H9 (cell line): Measurements from ENCODE around the gene TNIP3. TPM values are rescaled to one million over a fixed set of nuclear protein-coding genes. Genes with fewer than 3 reads are reported as not detected.

Experiments used
- DNase-seq: peaks from one replicate; pipeline ENCODE4 v3.0.0-alpha.2; 2017
- H2AFZ ChIP-seq: one replicate; pipeline ENCODE4 v1.6.1; 2013; ENCODE audit warnings: mild to moderate bottlenecking, low read length, control low read depth, moderate library complexity
- H2AK5ac ChIP-seq: 2 replicates; pipeline ENCODE4 v1.6.1; 2013; ENCODE audit warnings: low read length, control low read depth, mixed read lengths; ENCODE audit not compliant: insufficient read length
- H2BK120ac ChIP-seq: one replicate; pipeline ENCODE4 v1.6.1; 2013; ENCODE audit warnings: low read depth, mild to moderate bottlenecking, low read length, control low read depth, inconsistent platforms; ENCODE audit not compliant: poor library complexity, severe bottlenecking
- H2BK12ac ChIP-seq: 2 replicates; pipeline ENCODE4 v1.6.1; 2013; ENCODE audit warnings: low read length, control low read depth, mixed read lengths, low read depth; ENCODE audit not compliant: insufficient read length
- H2BK15ac ChIP-seq: 2 replicates; pipeline ENCODE4 v1.6.1; 2013; ENCODE audit warnings: low read depth, low read length, control low read depth
- H2BK20ac ChIP-seq: one replicate; pipeline ENCODE4 v1.6.1; 2013; ENCODE audit warnings: low read depth, mild to moderate bottlenecking, low read length, control low read depth, inconsistent platforms; ENCODE audit not compliant: poor library complexity, severe bottlenecking
- H2BK5ac ChIP-seq: 2 replicates; pipeline ENCODE4 v1.6.1; 2013; ENCODE audit warnings: low read length, control low read depth, mixed read lengths; ENCODE audit not compliant: insufficient read length
- H3K14ac ChIP-seq: 2 replicates; pipeline ENCODE4 v1.6.1; 2013; ENCODE audit warnings: low read length, control low read depth; ENCODE audit not compliant: insufficient read depth
- H3K18ac ChIP-seq: 2 replicates; pipeline ENCODE4 v1.6.1; 2013; ENCODE audit warnings: low read depth, mild to moderate bottlenecking, mixed read lengths, low read length, control low read depth; ENCODE audit not compliant: insufficient read length
- H3K23ac ChIP-seq: 2 replicates; pipeline ENCODE4 v1.6.1; 2013; ENCODE audit warnings: low read length, control low read depth, mixed read lengths, low read depth; ENCODE audit not compliant: insufficient read length
- H3K23me2 ChIP-seq: 2 replicates; pipeline ENCODE4 v1.6.1; 2013; ENCODE audit warnings: low read depth, mild to moderate bottlenecking, mixed read lengths, low read length, control low read depth; ENCODE audit not compliant: insufficient read length, poor library complexity, severe bottlenecking
- H3K27ac ChIP-seq: 2 replicates; pipeline ENCODE4 v1.5.1; 2013; ENCODE audit warnings: low read length, control low read depth, mixed read lengths, low read depth; ENCODE audit not compliant: insufficient read length
- H3K27me3 ChIP-seq: 2 replicates; pipeline ENCODE4 v1.6.1; 2013; ENCODE audit warnings: low read length, control low read depth, inconsistent platforms; ENCODE audit not compliant: insufficient read depth
- H3K4ac ChIP-seq: 2 replicates; pipeline ENCODE4 v1.6.1; 2013; ENCODE audit warnings: low read depth, mild to moderate bottlenecking, control low read depth, inconsistent platforms, low read length, moderate library complexity
- H3K4me1 ChIP-seq: 2 replicates; pipeline ENCODE4 v1.6.1; 2013; ENCODE audit warnings: low read length, control low read depth, inconsistent platforms; ENCODE audit not compliant: insufficient read depth
- H3K4me2 ChIP-seq: 2 replicates; pipeline ENCODE4 v1.6.1; 2013; ENCODE audit warnings: low read length, control low read depth, mixed read lengths; ENCODE audit not compliant: insufficient read length, insufficient read depth
- H3K56ac ChIP-seq: 2 replicates; pipeline ENCODE4 v1.6.1; 2013; ENCODE audit warnings: low read depth, mild to moderate bottlenecking, mixed read lengths, low read length, control low read depth; ENCODE audit not compliant: insufficient read length
- H3K79me1 ChIP-seq: 2 replicates; pipeline ENCODE4 v1.6.1; 2013; ENCODE audit warnings: low read depth, mild to moderate bottlenecking, moderate library complexity, low read length, control low read depth, inconsistent platforms; ENCODE audit not compliant: insufficient read depth, poor library complexity, severe bottlenecking
- H3K79me2 ChIP-seq: 2 replicates; pipeline ENCODE4 v1.6.1; 2013; ENCODE audit warnings: low read length, control low read depth, inconsistent platforms; ENCODE audit not compliant: insufficient read depth
- H3K9ac ChIP-seq: 2 replicates; pipeline ENCODE4 v1.6.1; 2013; ENCODE audit warnings: low read length, control low read depth, mixed read lengths; ENCODE audit not compliant: insufficient read length; ENCODE audit errors: extremely low read depth
- H3K9me3 ChIP-seq: one replicate; pipeline ENCODE4 v1.6.1; 2013; ENCODE audit warnings: low read depth, low read length, inconsistent platforms; ENCODE audit not compliant: control insufficient read depth
- H3T11ph ChIP-seq: one replicate; pipeline ENCODE4 v1.6.1; 2013; ENCODE audit warnings: mild to moderate bottlenecking, low read length, control low read depth, inconsistent platforms
- H4K20me1 ChIP-seq: one replicate; pipeline ENCODE4 v1.6.1; 2013; ENCODE audit not compliant: control insufficient read depth, insufficient read length, insufficient read depth
- H4K5ac ChIP-seq: 2 replicates; pipeline ENCODE4 v1.6.1; 2013; ENCODE audit warnings: low read depth, mild to moderate bottlenecking, mixed read lengths, low read length, control low read depth; ENCODE audit not compliant: insufficient read length
- H4K8ac ChIP-seq: replicated peaks from 2 replicates; pipeline ENCODE4 v1.6.1; 2013; ENCODE audit warnings: low read length, control low read depth, mixed read lengths, low read depth; ENCODE audit not compliant: insufficient read length
- H4K91ac ChIP-seq: 2 replicates; pipeline ENCODE4 v1.6.1; 2013; ENCODE audit warnings: low read depth, mild to moderate bottlenecking, moderate library complexity, mixed read lengths, low read length, control low read depth; ENCODE audit not compliant: insufficient read length
- H3K27ac Mint-ChIP-seq, 3 experiments: 2 replicates in 2 of 3; 3 replicates in 1 of 3; pipeline ENCODE4 v1.8.0; 2020 to 2021; ENCODE audit warnings: mixed read lengths in 3 of 3, mild to moderate bottlenecking in 1 of 3, moderate library complexity in 1 of 3
- H3K27me3 Mint-ChIP-seq: 2 replicates; pipeline ENCODE4 v1.8.0; 2021; ENCODE audit warnings: low read depth, mild to moderate bottlenecking, moderate library complexity, mixed read lengths
- H3K36me3 Mint-ChIP-seq, 3 experiments: 2 replicates in 2 of 3; 3 replicates in 1 of 3; pipeline ENCODE4 v1.8.0; 2020 to 2021; ENCODE audit warnings: low read depth in 3 of 3, mixed read lengths in 3 of 3; ENCODE audit not compliant: insufficient read depth in 1 of 3
- H3K4me1 Mint-ChIP-seq, 2 experiments: 2 replicates each; pipeline ENCODE4 v1.8.0; 2020; ENCODE audit warnings: mixed read lengths in 2 of 2
- H3K4me3 Mint-ChIP-seq, 2 experiments: 2 replicates in 1 of 2; 3 replicates in 1 of 2; pipeline ENCODE4 v1.8.0; 2020 to 2021; ENCODE audit warnings: mild to moderate bottlenecking in 2 of 2, mixed read lengths in 2 of 2, moderate library complexity in 1 of 2
- H3K9me3 Mint-ChIP-seq, 2 experiments: 2 replicates in 1 of 2; 3 replicates in 1 of 2; pipeline ENCODE4 v1.8.0; 2020; ENCODE audit warnings: mild to moderate bottlenecking in 2 of 2, mixed read lengths in 2 of 2, moderate library complexity in 1 of 2
- WGBS: extraction: QIAGEN DNeasy Blood & Tissue Kit; methylation state at CpG from one replicate; pipeline ENCODE4 v1.1.7; 2013; ENCODE audit warnings: missing lambda C conversion rate, low lambda C conversion rate, mixed read lengths; ENCODE audit not compliant: insufficient read length; ENCODE audit errors: extremely low coverage; 5-methylcytosine and 5-hydroxymethylcytosine counted together
- total RNA-seq: library from RNA; stranded (reverse); gene quantifications from 2 replicates; pipeline ENCODE4 v1.2.1, GENCODE V29; 2021
- TF ChIP-seq, protein P1 (sequence below): fragments of 200-600 bp; sonication (generic); conservative IDR thresholded peaks from 3 replicates; pipeline ENCODE4 v1.8.0; 2021; ENCODE audit warnings: antibody characterized with exemption, mild to moderate bottlenecking

TNIP3 gene
- total RNA-seq, 1 experiment from 2014 or later, result not detected

DNA sequence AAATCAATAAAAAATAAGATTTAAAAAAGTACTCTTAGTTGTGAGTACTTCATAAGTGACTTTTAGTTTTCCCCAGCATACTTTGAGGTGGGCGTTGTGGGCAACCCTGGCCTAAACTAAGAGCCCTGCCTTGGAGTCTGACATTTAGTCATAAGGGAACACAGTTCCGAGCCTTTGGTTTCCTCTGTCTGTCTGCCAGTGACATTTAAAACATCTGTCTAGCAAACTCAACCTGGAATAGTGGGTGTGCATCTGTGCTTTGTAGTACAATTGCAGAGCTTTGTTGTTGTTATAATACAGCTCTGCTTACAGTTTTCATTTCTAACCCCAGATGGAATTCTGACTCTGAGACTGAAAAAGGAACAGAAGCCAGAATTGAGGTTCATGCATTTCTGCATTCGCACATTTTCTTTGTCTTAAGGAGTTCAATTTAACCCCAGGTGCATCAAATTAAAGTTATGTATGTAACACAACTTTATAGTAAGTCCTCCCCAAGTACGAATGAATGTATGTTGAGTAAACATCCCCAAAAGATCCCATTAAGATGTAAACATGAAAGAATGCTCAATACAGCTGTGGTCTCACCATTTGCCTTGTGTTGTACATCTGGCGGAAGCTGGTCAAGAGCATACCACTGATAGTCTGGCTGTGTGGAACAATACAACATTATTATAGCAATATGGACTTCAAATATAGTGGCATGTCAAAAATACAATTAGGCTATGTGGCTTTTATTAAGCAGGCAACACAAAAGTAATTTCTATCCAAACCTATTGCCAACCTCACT is 25.9 kb downstream of the TNIP3 start:
- Histone ChIP-seq H3K4ac (no peak overlapping the region), H3K9ac (no peak overlapping the region)
- no peak overlapping the region for H3K27ac Mint-ChIP-seq

More for the DNA sequence above, 25.9 kb downstream of the TNIP3 start:
- Histone ChIP-seq H3K56ac (no peak overlapping the region), H3K23ac (no peak overlapping the region), H2BK5ac (no peak overlapping the region), H3T11ph (no peak overlapping the region), H2BK20ac (no peak overlapping the region), H2AK5ac (no peak overlapping the region), H4K20me1 (no peaks in the 10 kb centered on the region), H3K18ac (no peak overlapping the region), H3K4me2 (no peak overlapping the region), H2BK120ac (no peak overlapping the region), H4K5ac (no peak overlapping the region), H4K8ac (no peak overlapping the region), H3K4me1 (no peaks in the 10 kb centered on the region), H3K14ac (no peak overlapping the region), H2BK12ac (no peak overlapping the region), H3K27ac (no peak overlapping the region), H4K91ac (no peak overlapping the region), H3K79me2 (no peaks in the 10 kb centered on the region), H2AFZ (no peak overlapping the region), H3K9me3 (no peaks in the 10 kb centered on the region), H2BK15ac (no peak overlapping the region), H3K27me3 (no peaks in the 10 kb centered on the region), H3K23me2 (no peaks in the 10 kb centered on the region), H3K79me1 (no peaks in the 10 kb centered on the region)
- Mint-ChIP-seq H3K27me3 (no peaks in the 10 kb centered on the region), H3K4me1 (no peaks in the 10 kb centered on the region), H3K9me3 (no peaks in the 10 kb centered on the region), H3K4me3 (no peak overlapping the region), H3K36me3 (no peaks in the 10 kb centered on the region)
- TF ChIP-seq, protein P1, sequence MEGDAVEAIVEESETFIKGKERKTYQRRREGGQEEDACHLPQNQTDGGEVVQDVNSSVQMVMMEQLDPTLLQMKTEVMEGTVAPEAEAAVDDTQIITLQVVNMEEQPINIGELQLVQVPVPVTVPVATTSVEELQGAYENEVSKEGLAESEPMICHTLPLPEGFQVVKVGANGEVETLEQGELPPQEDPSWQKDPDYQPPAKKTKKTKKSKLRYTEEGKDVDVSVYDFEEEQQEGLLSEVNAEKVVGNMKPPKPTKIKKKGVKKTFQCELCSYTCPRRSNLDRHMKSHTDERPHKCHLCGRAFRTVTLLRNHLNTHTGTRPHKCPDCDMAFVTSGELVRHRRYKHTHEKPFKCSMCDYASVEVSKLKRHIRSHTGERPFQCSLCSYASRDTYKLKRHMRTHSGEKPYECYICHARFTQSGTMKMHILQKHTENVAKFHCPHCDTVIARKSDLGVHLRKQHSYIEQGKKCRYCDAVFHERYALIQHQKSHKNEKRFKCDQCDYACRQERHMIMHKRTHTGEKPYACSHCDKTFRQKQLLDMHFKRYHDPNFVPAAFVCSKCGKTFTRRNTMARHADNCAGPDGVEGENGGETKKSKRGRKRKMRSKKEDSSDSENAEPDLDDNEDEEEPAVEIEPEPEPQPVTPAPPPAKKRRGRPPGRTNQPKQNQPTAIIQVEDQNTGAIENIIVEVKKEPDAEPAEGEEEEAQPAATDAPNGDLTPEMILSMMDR, result no peak
- no peak for DNase-seq
- no CpG with 5 or more reads among the region's 5 CpGs for WGBS
